Mammary epithelial cell (primary cell): ENCODE data around the gene INPPL1.

Experiments used
- CTCF ChIP-seq, 2 donors: IDR thresholded peaks in 1 of 2; conservative IDR thresholded peaks in 1 of 2; 2 replicates each; pipeline ENCODE4 v1.5.1; 2011 to 2012; ENCODE audit warnings: inconsistent platforms in 2 of 2, low read length in 2 of 2, mild to moderate bottlenecking in 2 of 2, control low read depth in 1 of 2, low read depth in 1 of 2; ENCODE audit not compliant: insufficient read depth in 1 of 2; ENCODE audit errors: extremely low read depth in 1 of 2
- EZH2 ChIP-seq: IDR thresholded peaks from 2 replicates; pipeline ENCODE4 v1.6.1; 2012; ENCODE audit warnings: low read length, inconsistent platforms, borderline replicate concordance

GRCh38 chr11:72278905-72279304 is 54.3 kb downstream of the INPPL1 start:
- TF ChIP-seq CTCF (conservative IDR thresholded peaks at IDR 0.05 in 1 of 2, IDR thresholded peaks at IDR 0.05 in 1 of 2; ENCODE audit: extremely low read depth in 1 of 2, insufficient read depth in 1 of 2, low read depth in 1 of 2, low read length in 2 of 2): no peak
- no peak for TF ChIP-seq EZH2
